Nephron progenitor cell (in vitro differentiated cells): ENCODE data around the gene SLAMF1.
"Not testable (repeated sequence)": the region's sequence is repeated elsewhere in the genome, so short reads cannot be mapped to it uniquely, and the experiment has no call there.

Experiments used
- DNase-seq: peaks from one replicate; pipeline ENCODE4 v3.0.0; 2021
- H3K27ac Mint-ChIP-seq: 2 replicates; pipeline ENCODE4 v1.8.0; 2021; ENCODE audit warnings: mild to moderate bottlenecking, moderate library complexity, mixed read lengths
- H3K27me3 Mint-ChIP-seq: 2 replicates; pipeline ENCODE4 v1.8.0; 2021; ENCODE audit warnings: mild to moderate bottlenecking, low read depth, mixed read lengths; ENCODE audit not compliant: poor library complexity
- H3K36me3 Mint-ChIP-seq: 2 replicates; pipeline ENCODE4 v1.8.0; 2021; ENCODE audit warnings: low read depth, mixed read lengths
- H3K4me1 Mint-ChIP-seq: 2 replicates; pipeline ENCODE4 v1.8.0; 2021; ENCODE audit warnings: mixed read lengths
- H3K4me3 Mint-ChIP-seq: 2 replicates; pipeline ENCODE4 v1.8.0; 2021; ENCODE audit warnings: mild to moderate bottlenecking, moderate library complexity, mixed read lengths
- H3K9me3 Mint-ChIP-seq: 2 replicates; pipeline ENCODE4 v1.8.0; 2021; ENCODE audit warnings: mild to moderate bottlenecking, moderate library complexity, mixed read lengths
- CTCF ChIP-seq: fragments of 200-600 bp; sonication (generic); IDR thresholded peaks from 2 replicates; pipeline ENCODE4 v1.5.0; 2021; ENCODE audit warnings: antibody characterized with exemption

Gene SLAMF1

GRCh38 chr1:160629286-160630210, 17.3 kb downstream of the SLAMF1 start:
- TF ChIP-seq CTCF: no peak
- DNase-seq: no peak
- Mint-ChIP-seq H3K4me1 (peaks cover 28% of the 10 kb centered on the region), H3K4me3 (no peak overlapping the region), H3K9me3 (no peaks in the 10 kb centered on the region), H3K27ac (no peak overlapping the region), H3K27me3 (peaks cover 3% of the 10 kb centered on the region), H3K36me3 (no peaks in the 10 kb centered on the region)

GRCh38 chr1:160628799-160629263, 18.0 kb downstream of the SLAMF1 start:
- TF ChIP-seq CTCF: no peak
- Mint-ChIP-seq H3K36me3 (no peaks in the 10 kb centered on the region), H3K27me3 (peaks cover 1% of the 10 kb centered on the region), H3K4me3 (no peak overlapping the region), H3K27ac (no peak overlapping the region), H3K9me3 (no peaks in the 10 kb centered on the region), H3K4me1 (peaks cover 21% of the 10 kb centered on the region)
- no peak for DNase-seq

GRCh38 chr1:160627677-160628289, 19.1 kb downstream of the SLAMF1 start:
- not testable (repeated sequence) for H3K27me3 Mint-ChIP-seq, H3K4me3 Mint-ChIP-seq, DNase-seq, H3K36me3 Mint-ChIP-seq, H3K9me3 Mint-ChIP-seq, H3K27ac Mint-ChIP-seq
- H3K4me1 Mint-ChIP-seq: peaks cover 19% of the 10 kb centered on the region

- no peak overlapping the region for H3K27ac Mint-ChIP-seq
- no peaks in the 10 kb centered on the region for H3K27me3 Mint-ChIP-seq
- peaks cover 19% of the 10 kb centered on the region for H3K4me1 Mint-ChIP-seq
- H3K36me3 Mint-ChIP-seq: no peaks in the 10 kb centered on the region
- H3K4me3 Mint-ChIP-seq: no peak overlapping the region
- DNase-seq: no peak
- TF ChIP-seq CTCF: no peak
- no peaks in the 10 kb centered on the region for H3K9me3 Mint-ChIP-seq
Measured at GRCh38 chr1:160626509-160627342, 20.1 kb downstream of the SLAMF1 start.

GRCh38 chr1:160625725-160626498, 20.9 kb downstream of the SLAMF1 start:
- no peak for DNase-seq
- TF ChIP-seq CTCF: no peak
- Mint-ChIP-seq H3K36me3 (no peaks in the 10 kb centered on the region), H3K4me3 (no peak overlapping the region), H3K4me1 (peaks cover 12% of the 10 kb centered on the region), H3K9me3 (no peaks in the 10 kb centered on the region), H3K27ac (peak overlapping the region; percentile 24), H3K27me3 (no peaks in the 10 kb centered on the region)
